Retinal pigment epithelial cell (primary cell): ENCODE data around the gene DHX15.

Experiments used
- DNase-seq: peaks from one replicate; pipeline ENCODE4 v3.0.0-alpha.2; 2010; ENCODE audit warnings: low read depth
- H3K4me3 ChIP-seq: 2 replicates; pipeline ENCODE4 v1.5.1; 2011; ENCODE audit warnings: mild to moderate bottlenecking, low read length, control low read depth, moderate library complexity
- TF ChIP-seq, protein P1 (sequence below): conservative IDR thresholded peaks from 2 replicates; pipeline ENCODE4 v1.5.1; 2011; ENCODE audit warnings: low read depth, low read length, control low read depth, inconsistent platforms

The DHX15 gene

DNA sequence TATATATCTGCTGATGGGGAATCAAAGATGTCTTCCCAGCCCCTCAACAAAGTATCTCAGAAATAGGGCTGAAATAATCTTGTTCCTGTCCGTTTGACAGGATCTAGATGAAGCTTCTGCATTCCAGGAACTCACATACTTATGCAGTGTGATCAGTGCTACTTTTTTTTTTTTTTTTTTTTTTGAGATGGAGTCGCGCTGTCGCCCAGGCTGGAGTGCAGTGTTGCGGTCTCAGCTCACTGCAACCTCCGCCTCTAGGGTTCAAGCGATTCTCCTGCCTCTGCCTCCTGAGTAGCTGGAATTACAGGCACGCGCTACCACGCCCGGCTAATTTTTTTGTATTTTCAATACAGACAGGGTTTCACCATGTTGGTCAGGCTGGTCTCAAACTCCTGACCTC, 36.4 kb downstream of the DHX15 start:
- no peak overlapping the region for H3K4me3 ChIP-seq
- TF ChIP-seq, protein P1, sequence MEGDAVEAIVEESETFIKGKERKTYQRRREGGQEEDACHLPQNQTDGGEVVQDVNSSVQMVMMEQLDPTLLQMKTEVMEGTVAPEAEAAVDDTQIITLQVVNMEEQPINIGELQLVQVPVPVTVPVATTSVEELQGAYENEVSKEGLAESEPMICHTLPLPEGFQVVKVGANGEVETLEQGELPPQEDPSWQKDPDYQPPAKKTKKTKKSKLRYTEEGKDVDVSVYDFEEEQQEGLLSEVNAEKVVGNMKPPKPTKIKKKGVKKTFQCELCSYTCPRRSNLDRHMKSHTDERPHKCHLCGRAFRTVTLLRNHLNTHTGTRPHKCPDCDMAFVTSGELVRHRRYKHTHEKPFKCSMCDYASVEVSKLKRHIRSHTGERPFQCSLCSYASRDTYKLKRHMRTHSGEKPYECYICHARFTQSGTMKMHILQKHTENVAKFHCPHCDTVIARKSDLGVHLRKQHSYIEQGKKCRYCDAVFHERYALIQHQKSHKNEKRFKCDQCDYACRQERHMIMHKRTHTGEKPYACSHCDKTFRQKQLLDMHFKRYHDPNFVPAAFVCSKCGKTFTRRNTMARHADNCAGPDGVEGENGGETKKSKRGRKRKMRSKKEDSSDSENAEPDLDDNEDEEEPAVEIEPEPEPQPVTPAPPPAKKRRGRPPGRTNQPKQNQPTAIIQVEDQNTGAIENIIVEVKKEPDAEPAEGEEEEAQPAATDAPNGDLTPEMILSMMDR: no peak
- no peak for DNase-seq

DNA sequence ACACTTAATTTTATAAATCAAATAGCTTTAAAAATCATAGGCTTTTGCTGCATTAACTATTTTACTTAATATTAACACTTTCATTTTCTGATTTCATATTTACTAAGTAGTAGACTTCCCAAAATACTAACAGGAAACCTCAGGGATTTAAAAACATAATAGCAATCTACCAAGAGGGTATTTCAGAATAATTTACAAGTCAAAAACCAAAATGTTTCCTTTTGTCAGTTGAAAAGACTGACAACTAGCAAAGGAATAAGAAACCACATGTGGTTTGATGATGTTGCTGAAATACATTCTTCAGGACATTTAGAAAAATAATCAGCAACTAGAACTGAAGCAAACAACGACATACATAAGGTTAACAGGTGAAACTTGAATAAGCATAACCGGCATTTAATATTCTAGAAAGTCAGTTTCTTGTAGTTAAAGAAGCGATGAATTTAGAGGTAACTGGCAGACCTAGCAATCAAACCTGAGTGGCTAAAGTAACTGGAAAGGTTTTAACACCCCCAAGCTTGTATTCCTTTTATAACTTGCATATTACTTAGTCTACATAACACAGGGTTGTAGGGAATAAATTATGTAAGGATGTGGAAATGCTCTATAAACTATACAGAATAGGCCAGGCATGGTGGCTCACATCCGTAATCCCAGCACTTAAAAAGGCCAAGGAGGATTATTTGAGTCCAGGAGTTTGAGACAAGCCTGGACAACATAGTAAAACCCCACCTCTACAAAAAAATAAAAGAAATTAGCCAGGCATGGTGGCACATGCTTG, 40.0 kb downstream of the DHX15 start:
- no peak overlapping the region for H3K4me3 ChIP-seq
- DNase-seq: no peak

DNA sequence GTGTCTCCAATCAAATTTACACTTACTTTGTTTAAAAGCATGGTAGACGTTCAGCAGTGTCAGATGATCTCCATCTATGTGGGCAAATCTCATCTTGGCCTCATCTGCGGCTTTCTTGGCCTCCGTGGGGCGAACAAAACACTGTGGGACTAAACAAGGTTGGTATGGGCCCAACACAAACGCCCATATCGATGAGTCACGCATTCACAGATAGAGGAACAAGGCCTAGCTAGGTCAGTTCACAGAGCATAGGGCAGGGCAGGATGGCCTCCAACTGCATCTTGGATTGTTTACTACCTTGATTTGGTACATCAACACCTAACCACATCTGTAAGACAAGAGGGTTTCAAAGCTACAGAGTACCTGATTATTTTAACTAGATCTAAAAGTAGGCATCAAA, 47.3 kb downstream of the DHX15 start:
- TF ChIP-seq, protein P1: no peak
- no peak for DNase-seq
- H3K4me3 ChIP-seq: no peak overlapping the region

More for the DNA sequence above, 40.0 kb downstream of the DHX15 start:
- TF ChIP-seq, protein P1: no peak

DNA sequence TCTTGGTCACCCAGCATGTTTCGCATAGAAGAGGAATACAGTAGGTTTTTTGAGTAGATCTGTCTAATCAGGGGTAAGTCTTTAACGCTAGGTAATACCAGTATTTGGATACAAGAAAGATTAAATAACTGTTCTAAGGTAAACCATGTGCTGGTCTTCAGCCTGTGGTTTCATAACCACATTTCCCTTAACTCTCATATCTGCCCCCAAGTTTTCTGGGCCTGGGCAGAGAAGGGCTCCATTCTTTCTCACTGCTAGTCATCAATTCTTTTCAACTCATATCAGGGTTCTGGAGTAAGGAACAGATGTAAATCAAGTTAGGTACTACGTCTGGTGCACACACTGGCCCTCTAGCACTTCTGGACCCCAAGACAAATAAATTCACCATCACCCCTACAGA, 49.0 kb downstream of the DHX15 start:
- no peak overlapping the region for H3K4me3 ChIP-seq
- DNase-seq: no peak
- TF ChIP-seq, protein P1: no peak

DNA sequence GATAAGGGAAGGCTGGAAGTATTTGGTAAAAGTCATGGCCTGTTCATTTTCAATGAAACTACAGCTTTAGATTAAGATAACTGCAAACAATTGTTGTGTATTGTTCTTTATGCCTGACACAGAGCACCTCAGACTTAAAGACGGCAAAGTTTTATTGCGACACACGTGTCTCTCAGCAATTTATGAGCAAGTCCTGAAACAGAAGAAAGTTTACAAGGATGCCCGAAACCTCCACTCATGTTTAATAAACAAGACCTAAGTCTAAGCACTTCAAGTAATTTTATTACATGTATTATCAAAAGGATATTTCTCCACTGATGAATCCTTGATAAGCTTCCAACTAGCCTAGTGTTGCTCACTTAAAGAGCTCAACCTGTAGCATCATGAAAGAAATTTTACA, 51.0 kb downstream of the DHX15 start:
- TF ChIP-seq, protein P1: no peak
- no peak for DNase-seq
- no peak overlapping the region for H3K4me3 ChIP-seq

DNA sequence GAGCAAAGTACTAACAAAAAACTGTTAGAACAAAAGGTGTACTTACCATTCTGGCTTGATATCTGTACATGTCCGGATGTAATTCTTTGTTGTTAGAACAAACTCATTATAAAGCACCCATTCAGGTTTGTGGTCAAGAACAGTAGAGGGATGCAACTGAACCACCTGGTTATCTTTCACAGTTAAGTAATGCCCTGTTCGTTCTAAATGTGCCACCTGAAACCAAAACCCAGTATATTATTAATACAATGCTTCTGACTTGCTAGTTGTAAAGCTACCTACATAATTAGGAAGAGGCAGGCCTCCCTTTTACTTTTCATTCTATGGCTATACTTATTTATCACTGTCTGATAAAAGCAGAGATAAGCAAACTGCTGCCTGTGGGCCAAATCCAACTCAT, 54.8 kb downstream of the DHX15 start:
- no peak overlapping the region for H3K4me3 ChIP-seq
- TF ChIP-seq, protein P1: no peak
- DNase-seq: no peak

DNA sequence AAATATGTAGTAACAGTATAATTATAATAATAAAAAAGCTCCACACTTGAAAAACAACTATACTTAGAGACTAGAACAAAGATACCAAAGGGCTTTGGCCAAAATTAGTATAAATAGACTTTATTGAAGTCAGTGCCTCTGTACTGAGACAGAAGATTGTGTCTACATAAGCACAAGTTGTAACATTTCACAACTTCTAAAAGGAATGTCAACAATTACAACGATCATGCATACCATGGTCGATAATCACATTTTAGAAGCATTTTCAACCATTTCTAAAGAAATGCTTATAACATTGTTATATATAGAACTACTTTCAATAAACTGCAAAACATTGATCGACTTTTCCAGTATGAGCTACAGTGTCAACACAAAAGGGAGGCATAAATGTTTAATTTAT, 57.0 kb downstream of the DHX15 start:
- H3K4me3 ChIP-seq: no peak overlapping the region
- DNase-seq: no peak
- TF ChIP-seq, protein P1: no peak
